Heart left ventricle (tissue), 16 donors: ENCODE measurements around the gene RHBDF2. TPM values are rescaled to one million over a fixed set of nuclear protein-coding genes. Genes with fewer than 3 reads are reported as not detected.

Experiments used
- ATAC-seq, 4 donors: fragments of 200-7000 bp; cut with Tn5 transposase; one replicate each; pipeline ENCODE4 v1.9.1; 2020 to 2022; ENCODE audit warnings: moderate library complexity in 4 of 4, mild to moderate bottlenecking in 3 of 4, moderate number of reproducible peaks in 1 of 4
- DNase-seq, 5 donors: peaks; one replicate each; pipeline ENCODE4 v3.0.0-alpha.2; 2020
- H3K27ac ChIP-seq, 12 donors: fragments of 200-600 bp; sonication (generic) in 4 of 12; one replicate each; pipeline versions ENCODE4 v1.5.0 to v1.8.0; 2016 to 2022; ENCODE audit warnings: mild to moderate bottlenecking in 2 of 12
- H3K27me3 ChIP-seq, 9 donors: fragments of 200-600 bp; sonication (generic) in 2 of 9; one replicate each; pipeline versions ENCODE4 v1.5.1 to v1.8.0; 2016 to 2022; ENCODE audit warnings: mild to moderate bottlenecking in 3 of 9
- H3K36me3 ChIP-seq, 9 donors: fragments of 200-600 bp; sonication (generic) in 2 of 9; one replicate each; pipeline versions ENCODE4 v1.5.0 to v1.8.0; 2018 to 2022; ENCODE audit warnings: mild to moderate bottlenecking in 2 of 9
- H3K4me1 ChIP-seq, 12 donors: fragments of 200-600 bp; sonication (generic) in 4 of 12; one replicate each; pipeline versions ENCODE4 v1.5.0 to v1.8.0; 2016 to 2022; ENCODE audit warnings: mild to moderate bottlenecking in 3 of 12
- H3K4me3 ChIP-seq, 12 donors: fragments of 200-600 bp; sonication (generic) in 4 of 12; one replicate each; pipeline versions ENCODE4 v1.5.0 to v1.8.0; 2017 to 2022; ENCODE audit warnings: mild to moderate bottlenecking in 9 of 12, moderate library complexity in 4 of 12
- H3K9me3 ChIP-seq, 12 donors: fragments of 200-600 bp; sonication (generic) in 4 of 12; one replicate each; pipeline versions ENCODE4 v1.5.0 to v1.8.0; 2016 to 2022; ENCODE audit warnings: mild to moderate bottlenecking in 1 of 12
- POLR2A ChIP-seq, 2 donors: fragments of 450-650 bp; IDR thresholded peaks; one replicate each; pipeline ENCODE4 v1.6.1; 2017; ENCODE audit warnings: antibody characterized with exemption in 2 of 2, mild to moderate bottlenecking in 2 of 2, moderate library complexity in 2 of 2
- WGBS, 4 donors: extraction: QIAGEN DNeasy Blood & Tissue Kit in 2 of 4; methylation state at CpG; one replicate each; pipeline versions ENCODE4 v1.1.5 to v1.1.7; 2013 to 2018; 5-methylcytosine and 5-hydroxymethylcytosine counted together
- intact Hi-C, 10 donors: fragments of 100-400 bp; cut with DNase I; formaldehyde crosslinking; loops; one replicate each; pipeline versions ENCODE4 v1.11.1 to v1.14.2; 2022
- polyA plus RNA-seq, 2 donors: library from polyadenylated mRNA; stranded (reverse); fragments of 200-250 nt; gene quantifications; one replicate each; pipeline ENCODE4 v1.2.3, GENCODE V29; 2013
- total RNA-seq, 9 donors: library from RNA; depleted of rRNA in 2 of 9; stranded (reverse); fragments of >200 nt in 2 of 9; fragmentation: NEBNext Ultra II Directional in 3 of 9; extraction: Animal tissue kit (Norgen Biotek cat#: 25700) in 3 of 9; gene quantifications; one replicate each; pipeline versions ENCODE4 v1.1.0 to v1.2.4, GENCODE V29; 2016 to 2023
- TF ChIP-seq, protein P1 (sequence below), 12 donors: fragments of 200-600 bp; sonication (generic) in 4 of 12; IDR thresholded peaks; one replicate each; pipeline versions ENCODE4 v1.5.0 to v1.8.0; 2018 to 2022; ENCODE audit warnings: antibody characterized with exemption in 12 of 12, mild to moderate bottlenecking in 5 of 12
- donor health status: ischemic (EF 13 %, LVEDD 7.1; RV severe dilation, severe dysfunction).
- donor health status: healthy with polysubstance abuse.
- donor health status: DM: no; HTN: yes; CAD: no.
- donor health status: DM: no; HTN: no; CAD: no.
- donor health status: ischemic (EF 25% LVEDD 6.9; RV normal size, moderate dysfunction).
- donor health status: ischemic (EF 25% LVEDD 5.7; RV mildly dilated, moderate dysfunction).
- donor health status: healthy.
- donor health status: DM: yes; HTN: yes; CAD: no.
- donor health status: ischemic (EF 35%, LVEDD 5.7; RV mildly dilated, moderate dysfunction).
- donor health status: nonischemic (EF 11% LVEDD 7.7; RV severe dilation, severe dysfunction).
- donor health status: DM: yes; HTN: yes; CAD: no.
- donor health status: PGD.
- donor health status: ischemic (EF 29% LVEDD 5.4; RV normal size, mild dysfunction).
- donor health status: nonischemic (EF 23%, LVEDD 6.1; RV moderate dilation, normal function).

The RHBDF2 gene
- total and polyA plus RNA-seq, 11 donors: 6.3 to 49.4 (median 14.1) TPM

DNA sequence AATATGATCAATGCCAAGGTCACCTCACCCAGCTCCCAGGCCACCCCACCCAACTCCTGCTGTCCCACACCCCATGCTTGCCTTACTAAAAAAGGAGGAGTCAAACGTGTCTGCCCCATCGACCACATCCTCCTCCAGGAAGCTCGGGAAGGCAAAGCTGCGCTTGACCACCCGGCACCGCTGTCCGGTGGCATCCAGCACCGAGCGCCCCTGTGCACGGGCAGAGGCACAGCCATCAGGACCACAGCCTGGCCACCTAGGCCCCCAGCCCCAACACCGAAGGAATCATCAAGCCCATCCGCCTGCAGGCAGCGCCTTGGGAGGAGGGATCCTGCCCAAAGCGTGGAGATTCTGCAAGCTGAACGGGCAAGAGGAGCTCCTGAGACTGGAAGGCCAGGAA is 23.6 kb downstream of the RHBDF2 start:
- ATAC-seq (no peak), DNase-seq (no peak)
- Histone ChIP-seq H3K4me1 (peaks cover 0 to 24% (median 0%) of the 10 kb centered on the region in 12 donors), H3K27ac (no peak overlapping the region), H3K27me3 (no peaks in the 10 kb centered on the region), H3K4me3 (no peak overlapping the region), H3K9me3 (no peaks in the 10 kb centered on the region), H3K36me3 (peaks cover 0 to 81% (median 5%) of the 10 kb centered on the region in 9 donors)
- intact Hi-C loops: no loop called here
- TF ChIP-seq, protein P1, sequence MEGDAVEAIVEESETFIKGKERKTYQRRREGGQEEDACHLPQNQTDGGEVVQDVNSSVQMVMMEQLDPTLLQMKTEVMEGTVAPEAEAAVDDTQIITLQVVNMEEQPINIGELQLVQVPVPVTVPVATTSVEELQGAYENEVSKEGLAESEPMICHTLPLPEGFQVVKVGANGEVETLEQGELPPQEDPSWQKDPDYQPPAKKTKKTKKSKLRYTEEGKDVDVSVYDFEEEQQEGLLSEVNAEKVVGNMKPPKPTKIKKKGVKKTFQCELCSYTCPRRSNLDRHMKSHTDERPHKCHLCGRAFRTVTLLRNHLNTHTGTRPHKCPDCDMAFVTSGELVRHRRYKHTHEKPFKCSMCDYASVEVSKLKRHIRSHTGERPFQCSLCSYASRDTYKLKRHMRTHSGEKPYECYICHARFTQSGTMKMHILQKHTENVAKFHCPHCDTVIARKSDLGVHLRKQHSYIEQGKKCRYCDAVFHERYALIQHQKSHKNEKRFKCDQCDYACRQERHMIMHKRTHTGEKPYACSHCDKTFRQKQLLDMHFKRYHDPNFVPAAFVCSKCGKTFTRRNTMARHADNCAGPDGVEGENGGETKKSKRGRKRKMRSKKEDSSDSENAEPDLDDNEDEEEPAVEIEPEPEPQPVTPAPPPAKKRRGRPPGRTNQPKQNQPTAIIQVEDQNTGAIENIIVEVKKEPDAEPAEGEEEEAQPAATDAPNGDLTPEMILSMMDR (IDR thresholded peaks at IDR 0.05): no peak
- TF ChIP-seq POLR2A (IDR thresholded peaks at IDR 0.05): no peak
- 86 to 93% (median 92%) methylated on average over 6 to 15 of the region's 15 CpGs for WGBS, 4 donors

GRCh38 chr17:76476736-76477135 is 24.5 kb downstream of the RHBDF2 start:
- intact Hi-C loops: no loop called here
- ATAC-seq (no peak), DNase-seq (no peak)
- Histone ChIP-seq H3K4me3 (no peak overlapping the region), H3K27me3 (no peaks in the 10 kb centered on the region), H3K27ac (no peak overlapping the region), H3K9me3 (no peaks in the 10 kb centered on the region), H3K4me1 (peaks cover 0 to 17% (median 0%) of the 10 kb centered on the region in 12 donors), H3K36me3 (peaks cover 0 to 89% (median 10%) of the 10 kb centered on the region in 9 donors)
- 93 to 98% (median 94%) methylated on average over 14 to 20 of the region's 20 CpGs for WGBS, 4 donors
- TF ChIP-seq, protein P1 (IDR thresholded peaks at IDR 0.05): no peak
- TF ChIP-seq POLR2A (IDR thresholded peaks at IDR 0.05): no peak

- Histone ChIP-seq H3K4me3 (no peak overlapping the region), H3K27ac (no peak overlapping the region), H3K27me3 (no peaks in the 10 kb centered on the region), H3K9me3 (no peaks in the 10 kb centered on the region), H3K36me3 (peaks cover 0 to 92% (median 13%) of the 10 kb centered on the region in 9 donors), H3K4me1 (peaks cover 0 to 3% (median 0%) of the 10 kb centered on the region in 12 donors)
- DNase-seq (no peak), ATAC-seq (no peak)
- no peak for TF ChIP-seq POLR2A (IDR thresholded peaks at IDR 0.05)
- TF ChIP-seq, protein P1 (IDR thresholded peaks at IDR 0.05): no peak
- intact Hi-C loops: no loop called here
- 96 to 97% (median 97%) methylated on average over 6 of the region's 6 CpGs for WGBS, 4 donors
These were observed 25.9 kb downstream of the RHBDF2 start for GRCh38 chr17:76475302-76475701.

- TF ChIP-seq POLR2A (IDR thresholded peaks at IDR 0.05): no peak
- TF ChIP-seq, protein P1 (IDR thresholded peaks at IDR 0.05): no peak
- DNase-seq (no peak), ATAC-seq (no peak)
- intact Hi-C loops: no loop called here
- Histone ChIP-seq H3K4me3 (no peak overlapping the region), H3K4me1 (peaks cover 0 to 4% (median 0%) of the 10 kb centered on the region in 12 donors), H3K9me3 (no peaks in the 10 kb centered on the region), H3K36me3 (peaks cover 0 to 96% (median 13%) of the 10 kb centered on the region in 9 donors), H3K27me3 (no peaks in the 10 kb centered on the region), H3K27ac (no peak overlapping the region)
- 92 to 96% (median 94%) methylated on average over 15 of the region's 15 CpGs for WGBS, 4 donors
These were observed 26.3 kb downstream of the RHBDF2 start for GRCh38 chr17:76474894-76475293.
